ENCODE data around the gene ANGEL2.
"Not testable (repeated sequence)": the region's sequence is repeated elsewhere in the genome, so short reads cannot be mapped to it uniquely, and the experiment has no call there.

Gene ANGEL2, protein sequence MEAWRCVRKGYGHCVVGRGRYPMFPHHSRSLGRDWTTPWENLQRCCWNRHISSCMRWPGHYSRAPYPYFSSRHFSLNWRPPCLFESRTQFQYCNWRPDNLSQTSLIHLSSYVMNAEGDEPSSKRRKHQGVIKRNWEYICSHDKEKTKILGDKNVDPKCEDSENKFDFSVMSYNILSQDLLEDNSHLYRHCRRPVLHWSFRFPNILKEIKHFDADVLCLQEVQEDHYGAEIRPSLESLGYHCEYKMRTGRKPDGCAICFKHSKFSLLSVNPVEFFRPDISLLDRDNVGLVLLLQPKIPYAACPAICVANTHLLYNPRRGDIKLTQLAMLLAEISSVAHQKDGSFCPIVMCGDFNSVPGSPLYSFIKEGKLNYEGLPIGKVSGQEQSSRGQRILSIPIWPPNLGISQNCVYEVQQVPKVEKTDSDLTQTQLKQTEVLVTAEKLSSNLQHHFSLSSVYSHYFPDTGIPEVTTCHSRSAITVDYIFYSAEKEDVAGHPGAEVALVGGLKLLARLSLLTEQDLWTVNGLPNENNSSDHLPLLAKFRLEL

DNA sequence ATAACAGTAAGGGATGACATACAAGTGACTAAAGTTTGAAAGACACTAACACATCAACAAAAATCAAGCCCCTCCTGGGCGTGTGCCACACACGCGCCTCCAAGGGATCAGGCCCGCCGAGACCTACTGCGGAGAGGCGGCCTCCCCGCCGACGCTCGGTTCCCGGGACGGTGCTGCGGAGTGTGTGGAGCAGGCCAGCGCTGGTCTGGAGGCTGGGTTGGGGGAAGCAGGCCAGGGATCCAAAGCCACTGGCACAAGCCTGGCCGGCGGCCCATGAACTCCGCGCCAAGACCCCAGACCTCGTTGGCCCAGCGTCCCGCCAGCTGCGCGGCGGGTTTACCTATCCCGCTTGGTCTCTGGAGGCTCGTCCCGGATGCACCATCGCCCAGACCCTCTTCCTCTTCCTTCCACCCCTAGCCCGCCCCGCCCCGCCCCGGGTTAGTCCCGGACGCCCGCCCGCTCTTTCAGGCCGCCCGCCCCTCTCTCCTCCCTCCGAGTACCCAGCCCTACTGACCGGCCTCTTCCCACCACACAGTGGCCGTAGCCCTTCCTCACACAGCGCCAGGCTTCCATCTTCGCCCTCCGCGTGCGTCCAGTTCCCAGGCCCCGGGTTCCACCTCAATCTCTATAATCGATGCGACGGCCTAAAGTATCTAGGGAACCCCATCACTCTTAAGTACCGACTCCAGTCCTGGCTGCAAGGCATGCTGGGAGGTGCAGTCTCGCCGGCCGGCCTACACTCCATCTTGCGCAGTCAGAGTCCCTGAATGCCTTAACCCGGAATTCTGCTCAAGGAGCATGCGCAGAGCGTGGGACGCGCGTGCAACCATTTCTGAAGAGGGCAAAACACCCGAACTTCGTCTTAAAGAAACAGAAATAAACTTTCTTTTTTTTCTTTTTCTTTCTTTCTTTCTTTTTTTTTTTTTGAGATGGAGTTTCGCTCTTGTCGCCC, at the start of gene ANGEL2:
ANGEL2 (minus strand) TSS at position 769 of the 952 bp plus-strand sequence; CDS start at position 573, 196 bp downstream.
- TF ChIP-seq POLR2A (IDR thresholded peaks at IDR 0.05; ENCODE audit: low read depth, low read length): peak; percentile 73
- peak; percentile 87 for DNase-seq (ENCODE audit: insufficient read length, low spot score)
- peak; percentile 90 for FAIRE-seq

DNA sequence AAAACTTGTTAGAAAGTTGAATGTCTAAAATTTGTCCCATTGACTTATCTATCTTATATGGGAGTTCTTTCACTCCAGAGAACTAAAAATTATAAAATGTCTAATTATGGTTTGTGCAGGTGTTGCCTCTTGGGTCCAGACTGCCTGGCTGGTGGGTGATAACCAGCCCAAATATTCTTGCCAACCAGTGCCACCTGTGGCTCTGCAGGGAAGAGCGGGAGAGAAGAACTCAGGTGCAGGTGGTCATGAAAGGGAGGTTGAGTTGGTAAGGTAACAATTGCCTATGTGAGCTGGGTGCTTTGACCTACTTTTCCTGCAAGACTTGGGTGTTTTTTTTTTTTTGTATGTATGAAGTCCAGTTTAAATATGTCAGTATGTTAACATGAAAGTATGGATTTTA, 45.6 kb upstream of the ANGEL2 start:
- DNase-seq (ENCODE audit: insufficient read length, low spot score) (no peak), FAIRE-seq (no peak)
- TF ChIP-seq POLR2A (IDR thresholded peaks at IDR 0.05; ENCODE audit: low read depth, low read length): no peak

DNA sequence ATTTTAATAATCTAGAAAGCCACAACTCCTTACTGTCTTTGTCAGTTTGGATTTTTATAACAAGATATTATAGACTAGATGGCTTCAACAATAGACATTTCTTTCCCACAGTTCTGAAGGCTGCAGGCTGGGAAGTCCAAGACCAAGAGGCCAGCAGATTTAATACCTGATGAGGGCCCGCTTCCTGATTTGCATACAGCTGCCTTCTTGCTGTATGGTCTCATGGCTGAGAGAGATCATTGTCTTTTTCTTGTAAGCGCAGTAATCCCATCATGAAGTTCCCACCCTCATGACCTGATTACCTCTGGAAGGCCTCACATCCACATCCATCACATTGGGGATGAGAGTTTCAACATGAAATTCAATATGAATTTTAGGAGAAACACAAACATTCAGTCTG, 45.2 kb upstream of the ANGEL2 start:
- no peak for TF ChIP-seq POLR2A (IDR thresholded peaks at IDR 0.05; ENCODE audit: low read depth, low read length)
- no peak for FAIRE-seq
- no peak for DNase-seq (ENCODE audit: insufficient read length, low spot score)

DNA sequence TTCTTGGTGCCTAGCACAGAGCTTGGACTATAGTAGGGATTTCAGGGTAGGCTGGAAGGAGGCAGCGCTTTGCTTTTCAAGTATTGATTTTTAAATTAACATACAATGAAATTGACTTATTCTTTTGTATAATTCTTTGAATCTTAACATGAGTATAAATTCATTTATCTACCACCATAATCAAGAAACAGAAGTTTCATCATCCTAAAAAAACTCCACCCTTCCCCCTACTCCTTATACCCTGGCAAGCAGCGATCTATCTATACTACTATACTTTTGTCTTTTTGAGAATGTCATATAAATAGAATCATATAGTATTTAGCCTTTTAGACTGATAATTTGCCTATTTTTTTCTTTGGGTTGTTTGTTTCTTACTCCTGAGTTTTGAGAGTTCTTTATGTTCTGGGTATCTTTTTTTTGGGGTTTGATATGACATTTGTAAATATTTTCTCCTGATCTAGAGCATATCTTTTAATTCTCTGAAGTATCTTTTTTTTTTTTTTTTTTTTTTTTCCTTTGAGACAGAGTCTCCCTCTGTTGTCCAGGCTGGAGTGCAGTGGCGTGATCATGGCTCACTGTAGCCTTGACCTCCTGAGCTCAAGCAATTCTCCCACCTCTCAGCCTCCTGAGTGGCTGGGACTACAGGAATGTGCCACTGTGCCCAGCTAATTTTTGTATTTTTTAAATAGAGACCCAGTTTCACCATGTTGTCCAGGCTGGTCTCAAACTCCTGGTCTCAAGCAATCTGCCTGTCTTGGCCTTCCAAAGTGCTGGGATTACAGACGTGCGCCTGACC, 41.8 kb upstream of the ANGEL2 start:
- no peak for DNase-seq (ENCODE audit: insufficient read length, low spot score)
- TF ChIP-seq POLR2A (IDR thresholded peaks at IDR 0.05; ENCODE audit: low read depth, low read length): no peak
- FAIRE-seq: no peak

DNA sequence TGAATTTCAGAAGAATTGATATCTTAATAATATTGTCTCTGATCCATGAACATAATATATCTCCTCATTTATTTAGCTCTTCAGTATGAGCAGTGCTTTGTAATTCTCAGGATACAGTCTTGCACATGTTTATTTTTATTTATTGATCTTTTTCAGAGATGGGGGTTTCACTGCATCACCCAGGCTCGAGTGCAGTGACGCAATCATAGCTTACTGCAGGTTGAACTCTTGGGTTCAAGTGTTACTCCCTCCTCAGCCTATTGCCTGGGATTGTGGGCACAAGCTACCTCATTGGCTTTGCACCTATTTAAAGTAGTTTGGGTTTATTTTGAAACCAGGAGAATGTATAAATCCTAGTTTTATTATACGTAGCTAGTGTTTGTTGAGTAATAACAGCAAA, 40.1 kb upstream of the ANGEL2 start:
- DNase-seq (ENCODE audit: insufficient read length, low spot score): no peak
- no peak for FAIRE-seq
- no peak for TF ChIP-seq POLR2A (IDR thresholded peaks at IDR 0.05; ENCODE audit: low read depth, low read length)

DNA sequence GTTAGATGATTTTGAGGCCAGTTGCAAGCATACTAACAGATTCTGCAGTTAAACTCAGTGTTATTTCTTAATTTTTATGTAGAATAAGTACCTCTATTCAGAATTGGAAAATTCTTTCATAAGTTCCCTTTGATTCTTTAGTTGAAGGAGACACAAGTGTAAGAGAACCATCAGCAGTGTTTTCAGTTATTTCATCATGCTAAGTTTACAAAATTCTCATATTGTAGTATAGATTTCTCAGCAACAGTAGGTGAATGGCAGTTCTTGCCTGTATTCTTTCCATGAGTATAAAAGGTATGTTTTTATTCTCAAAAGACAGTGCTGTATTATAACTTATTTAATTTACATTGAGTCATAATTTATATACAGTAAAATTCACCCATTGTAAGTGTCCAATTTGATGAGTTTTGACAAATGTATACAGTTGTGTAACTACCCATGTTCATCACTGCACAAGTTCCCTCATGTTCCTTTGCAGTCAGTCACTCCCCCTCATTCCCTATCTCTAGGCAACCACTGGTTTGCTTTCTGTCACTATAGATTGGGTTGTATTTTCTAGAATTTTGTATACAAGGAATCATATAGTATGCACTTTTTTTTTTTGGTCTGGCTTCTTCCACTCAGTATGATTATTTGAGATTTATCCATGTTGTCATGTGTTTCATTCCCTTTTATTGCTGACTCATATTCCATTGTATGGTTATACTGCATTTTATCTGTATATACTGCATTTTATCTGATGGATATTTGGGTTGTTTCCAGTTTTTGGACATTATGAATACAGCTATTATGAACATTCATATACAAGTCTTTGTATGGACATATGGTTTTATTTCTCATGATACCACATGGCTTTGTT, 39.3 kb upstream of the ANGEL2 start:
- no peak for TF ChIP-seq POLR2A (IDR thresholded peaks at IDR 0.05; ENCODE audit: low read depth, low read length)
- no peak for DNase-seq (ENCODE audit: insufficient read length, low spot score)
- FAIRE-seq: no peak

DNA sequence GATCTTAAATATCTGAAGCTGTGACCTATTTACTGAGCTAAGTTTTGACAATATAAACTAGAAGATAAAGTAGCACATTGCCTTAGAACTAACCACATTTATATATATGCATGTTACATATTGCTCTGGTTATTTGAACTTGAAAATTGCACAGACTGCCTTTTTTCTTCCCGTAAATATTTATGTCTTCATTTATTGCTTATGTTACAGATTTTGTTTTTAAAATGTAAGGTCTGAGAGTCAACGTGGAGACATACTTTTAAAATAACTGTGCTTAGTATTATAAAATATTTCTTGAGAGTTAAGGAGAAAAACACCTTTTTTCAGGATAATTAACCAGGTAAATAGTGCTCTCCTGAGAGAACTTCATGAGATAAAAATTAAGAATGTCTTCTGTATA, 38.5 kb upstream of the ANGEL2 start:
- FAIRE-seq (no peak), DNase-seq (ENCODE audit: insufficient read length, low spot score) (no peak)
- TF ChIP-seq POLR2A (IDR thresholded peaks at IDR 0.05; ENCODE audit: low read depth, low read length): no peak

DNA sequence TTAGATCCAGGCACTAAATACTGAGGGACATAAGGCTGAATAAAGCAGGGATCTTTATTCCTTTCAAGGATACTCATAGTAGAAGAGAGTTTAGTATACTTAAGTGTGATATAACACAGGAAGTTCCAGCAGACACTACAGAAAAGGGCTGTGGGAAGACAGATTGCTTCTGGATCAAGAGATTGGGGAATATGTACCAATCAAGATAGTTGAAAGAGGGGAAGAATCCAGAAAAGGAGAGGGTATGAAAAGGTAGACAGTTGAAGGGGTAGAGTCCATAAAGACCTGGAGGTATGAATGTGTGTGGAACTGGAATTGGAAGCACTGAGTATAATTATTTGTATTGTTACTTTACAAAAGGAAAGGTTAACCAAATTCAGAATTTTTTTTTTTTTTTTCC, 37.8 kb upstream of the ANGEL2 start:
- TF ChIP-seq POLR2A (IDR thresholded peaks at IDR 0.05; ENCODE audit: low read depth, low read length): no peak
- DNase-seq (ENCODE audit: insufficient read length, low spot score) (no peak), FAIRE-seq (no peak)

DNA sequence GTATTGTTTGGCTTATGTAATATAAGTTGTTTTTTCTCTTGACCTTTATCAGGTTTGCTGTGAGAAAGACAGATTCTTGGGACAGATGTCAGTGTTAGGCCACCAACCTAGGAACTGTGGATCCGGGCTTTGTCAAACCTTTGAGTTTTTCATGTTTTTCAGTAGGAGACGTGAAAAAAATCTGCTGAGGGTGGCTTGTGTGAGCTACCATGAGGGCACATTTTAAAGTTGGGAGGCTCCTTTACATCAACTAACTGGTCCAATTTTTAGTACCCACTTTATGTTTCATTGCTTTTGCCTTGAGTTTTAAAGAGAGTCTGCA, 36.2 kb upstream of the ANGEL2 start:
- no peak for TF ChIP-seq POLR2A (IDR thresholded peaks at IDR 0.05; ENCODE audit: low read depth, low read length)
- FAIRE-seq: no peak

DNA sequence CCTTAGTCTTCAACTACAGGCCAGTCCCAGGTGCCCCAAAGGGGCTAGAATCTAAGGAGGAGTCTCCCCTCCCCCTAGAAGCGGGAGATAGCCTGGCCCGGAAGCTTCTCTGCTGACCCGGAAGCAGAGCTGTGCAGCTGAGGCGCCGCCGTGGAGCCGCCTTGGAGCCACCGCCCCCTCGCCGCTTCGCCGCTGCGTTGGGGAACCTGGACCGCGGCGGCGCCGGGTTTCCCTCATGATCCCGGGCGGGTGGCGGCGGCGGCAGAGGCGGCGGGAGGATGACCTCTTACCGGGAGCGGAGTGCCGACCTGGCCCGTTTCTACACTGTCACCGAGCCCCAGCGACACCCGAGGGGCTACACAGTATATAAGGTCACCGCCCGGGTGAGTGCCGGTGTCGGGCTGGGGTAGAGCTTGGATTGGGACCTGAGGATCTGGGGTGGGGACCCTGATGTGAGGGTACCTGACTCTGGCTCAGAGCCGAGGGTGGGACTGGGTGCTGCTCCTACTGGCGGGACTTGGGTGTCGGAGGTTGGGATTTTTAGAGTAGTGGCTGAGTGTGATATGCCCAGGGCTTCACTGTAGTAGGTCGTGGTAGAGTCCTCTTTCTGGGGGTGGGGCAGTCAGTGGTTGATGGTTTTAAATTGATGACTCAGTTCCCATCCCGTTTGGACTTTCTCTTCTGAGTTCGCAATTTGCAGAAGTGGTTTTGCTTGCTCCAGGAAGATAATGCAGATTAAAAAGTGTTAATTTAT, 35.6 kb upstream of the ANGEL2 start, which contains the start of gene RPS6KC1:
RPS6KC1 (plus strand) TSS at position 115 of the 754 bp plus-strand sequence; CDS start at position 279, 164 bp downstream.
- FAIRE-seq: peak; percentile 72
- peak; percentile 61 for TF ChIP-seq POLR2A (IDR thresholded peaks at IDR 0.05; ENCODE audit: low read depth, low read length)
- DNase-seq (ENCODE audit: insufficient read length, low spot score): peak; percentile 82

More for the DNA sequence above, 36.2 kb upstream of the ANGEL2 start:
- DNase-seq (ENCODE audit: insufficient read length, low spot score): no peak

DNA sequence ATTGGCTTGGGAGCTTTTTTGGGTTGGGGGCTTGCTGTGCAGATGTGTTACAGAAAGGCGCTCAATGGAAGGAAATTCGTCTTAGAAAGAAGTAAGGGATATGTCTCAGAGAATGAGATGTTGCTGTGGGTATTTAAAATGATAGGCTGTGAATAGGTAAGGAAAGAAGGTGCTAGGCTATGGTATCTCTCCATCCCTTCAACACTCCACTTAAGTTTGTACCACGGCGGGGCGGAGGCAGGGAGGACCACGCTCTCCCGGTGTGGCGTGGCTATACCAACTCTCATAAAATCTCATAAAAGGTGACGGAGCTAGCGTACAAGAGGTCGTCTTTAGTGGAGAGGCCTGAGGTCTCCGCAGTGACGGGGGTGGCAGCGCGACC, 35.1 kb upstream of the ANGEL2 start:
- FAIRE-seq: no peak
- DNase-seq (ENCODE audit: insufficient read length, low spot score): no peak
- no peak for TF ChIP-seq POLR2A (IDR thresholded peaks at IDR 0.05; ENCODE audit: low read depth, low read length)

DNA sequence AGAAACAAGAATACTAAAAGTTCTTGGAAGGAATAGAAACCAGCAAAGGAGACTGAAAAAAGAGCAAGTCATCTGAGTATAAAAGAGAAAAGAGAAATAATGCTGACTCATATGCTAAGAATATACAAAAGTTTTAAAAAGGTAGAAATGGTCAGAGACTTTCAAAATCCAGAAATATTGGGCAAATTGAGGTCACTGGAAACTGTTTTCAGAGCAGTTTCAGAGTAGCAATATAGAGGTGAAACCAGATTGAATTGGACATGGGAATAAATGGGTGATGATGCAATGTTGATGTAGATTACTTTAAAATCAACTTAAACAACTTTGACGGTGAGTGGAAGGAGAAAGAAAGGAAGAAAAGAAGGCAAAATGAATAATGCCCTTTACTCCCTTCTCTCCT, 33.6 kb upstream of the ANGEL2 start:
- no peak for TF ChIP-seq POLR2A (IDR thresholded peaks at IDR 0.05; ENCODE audit: low read depth, low read length)
- FAIRE-seq (no peak), DNase-seq (ENCODE audit: insufficient read length, low spot score) (no peak)

DNA sequence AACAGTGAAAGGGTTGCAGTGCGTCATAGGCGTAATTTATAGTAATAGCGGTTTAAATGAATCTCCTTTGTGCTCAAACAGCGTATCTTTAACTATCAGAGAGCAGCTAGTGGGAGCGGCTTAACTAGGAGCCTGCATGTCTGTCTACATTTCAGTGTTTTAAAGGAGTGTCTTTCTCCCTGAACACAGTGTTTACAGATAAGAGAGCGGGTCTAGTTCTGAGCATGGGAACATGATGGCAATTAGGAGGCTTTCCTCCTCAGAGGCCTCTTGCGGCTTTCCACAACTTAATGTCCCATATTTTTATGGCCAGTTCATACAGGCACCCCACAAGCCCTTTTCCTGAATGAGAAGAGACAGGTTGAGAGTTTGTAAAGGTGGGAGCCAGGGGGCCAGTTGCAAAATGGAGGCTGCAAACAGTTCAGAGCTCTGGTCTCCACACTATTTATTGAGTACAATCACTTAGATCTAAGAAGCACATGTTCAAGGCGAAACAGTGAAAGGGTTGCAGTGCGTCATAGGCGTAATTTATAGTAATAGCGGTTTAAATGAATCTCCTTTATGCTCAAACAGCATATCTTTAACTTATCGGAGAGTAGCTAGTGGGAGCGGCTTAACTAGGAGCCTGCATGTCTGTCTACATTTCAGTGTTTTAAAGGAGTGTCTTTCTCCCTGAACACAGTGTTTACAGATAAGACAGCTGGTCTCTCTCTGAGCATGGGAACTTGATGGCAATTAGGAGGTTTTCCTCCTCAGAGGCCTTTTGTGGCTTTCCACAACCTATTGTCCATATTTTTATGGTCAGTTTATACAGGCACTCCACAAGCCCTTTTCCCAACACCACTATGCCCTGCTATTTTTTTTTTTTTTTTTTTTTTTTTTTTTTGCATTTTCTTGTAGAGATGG, 29.9 kb upstream of the ANGEL2 start:
- not testable (repeated sequence) for FAIRE-seq; DNase-seq (ENCODE audit: insufficient read length, low spot score)
